ENCODE measurements around the gene PPP1R10. TPM values are rescaled to one million over a fixed set of nuclear protein-coding genes. Genes with fewer than 3 reads are reported as not detected.

PPP1R10 gene
- total and polyA plus RNA-seq, 10 donors = 13.5 to 86.2 (median 67.2) TPM

GRCh38 chr6:30591008-30591407 is 26.0 kb downstream of the PPP1R10 start:
- Histone ChIP-seq H3K4me3 (no peak overlapping the region), H3K27me3 (replicated peaks in 1 of 7) (no peaks in the 10 kb centered on the region), H3K36me3 (peaks cover 0 to 98% (median 75%) of the 10 kb centered on the region in 6 donors), H3K9me3 (no peaks in the 10 kb centered on the region), H3K4me1 (peaks cover 0 to 7% (median 0%) of the 10 kb centered on the region in 6 donors), H3K27ac (peak overlapping the region in 1 of 8 donors; percentile 29)
- TF ChIP-seq POLR2AphosphoS5 (IDR thresholded peaks at IDR 0.05) (no peak), CTCF (IDR thresholded peaks at IDR 0.05 in 8 of 11, conservative IDR thresholded peaks at IDR 0.05 in 3 of 11) (no peak), POLR2A (IDR thresholded peaks at IDR 0.05) (no peak)
- DNase-seq = no peak
- 33 to 59% (median 54%) methylated on average over 1 of the region's 1 CpG for WGBS, 5 donors
- intact Hi-C loops (cut with DNase I; ENCODE audit: low total_unique reads) = no loop called here

GRCh38 chr6:30590509-30590908 is 26.5 kb downstream of the PPP1R10 start:
- intact Hi-C loops (cut with DNase I; ENCODE audit: low total_unique reads) = no loop called here
- 82 to 91% (median 87%) methylated on average over 8 of the region's 8 CpGs for WGBS, 5 donors
- DNase-seq = no peak

GRCh38 chr6:30589754-30590358 is 27.2 kb downstream of the PPP1R10 start:
- peaks cover 0 to 7% (median 0%) of the 10 kb centered on the region in 6 donors for H3K4me1 ChIP-seq
- H3K4me3 ChIP-seq = no peak overlapping the region
- TF ChIP-seq POLR2A (IDR thresholded peaks at IDR 0.05) (no peak), CTCF (IDR thresholded peaks at IDR 0.05 in 8 of 11, conservative IDR thresholded peaks at IDR 0.05 in 3 of 11) (no peak), POLR2AphosphoS5 (IDR thresholded peaks at IDR 0.05) (no peak)
- H3K27ac ChIP-seq = peak overlapping the region in 1 of 8 donors; percentile 29
- intact Hi-C loops (cut with DNase I; ENCODE audit: low total_unique reads) = loop anchor here (5.0 kb wide), 1 partner anchor 43 kb away; no protein-coding TSS in a partner anchor
- WGBS, 5 donors = 88 to 94% (median 93%) methylated on average over 14 to 15 of the region's 15 CpGs
- no peaks in the 10 kb centered on the region for H3K9me3 ChIP-seq
- DNase-seq = no peak
- no peaks in the 10 kb centered on the region for H3K27me3 ChIP-seq (replicated peaks in 1 of 7)
- H3K36me3 ChIP-seq = peaks cover 0 to 100% (median 84%) of the 10 kb centered on the region in 6 donors

More at GRCh38 chr6:30590509-30590908, 26.5 kb downstream of the PPP1R10 start:
- Histone ChIP-seq H3K4me1 (peaks cover 0 to 7% (median 0%) of the 10 kb centered on the region in 6 donors), H3K4me3 (no peak overlapping the region), H3K36me3 (peaks cover 0 to 100% (median 80%) of the 10 kb centered on the region in 6 donors), H3K27me3 (replicated peaks in 1 of 7) (no peaks in the 10 kb centered on the region), H3K27ac (peak overlapping the region in 1 of 8 donors; percentile 29), H3K9me3 (no peaks in the 10 kb centered on the region)
- TF ChIP-seq CTCF (IDR thresholded peaks at IDR 0.05 in 8 of 11, conservative IDR thresholded peaks at IDR 0.05 in 3 of 11) = no peak
- TF ChIP-seq POLR2AphosphoS5 (IDR thresholded peaks at IDR 0.05) = no peak
- TF ChIP-seq POLR2A (IDR thresholded peaks at IDR 0.05) = no peak

GRCh38 chr6:30583921-30584320 is 33.1 kb downstream of the PPP1R10 start:
- TF ChIP-seq POLR2A (IDR thresholded peaks at IDR 0.05) (no peak), CTCF (IDR thresholded peaks at IDR 0.05 in 8 of 11, conservative IDR thresholded peaks at IDR 0.05 in 3 of 11) (no peak), POLR2AphosphoS5 (IDR thresholded peaks at IDR 0.05) (no peak)
- Histone ChIP-seq H3K27ac (no peak overlapping the region), H3K27me3 (replicated peaks in 1 of 7) (no peaks in the 10 kb centered on the region), H3K4me1 (no peaks in the 10 kb centered on the region), H3K9me3 (no peaks in the 10 kb centered on the region), H3K4me3 (no peak overlapping the region), H3K36me3 (peaks cover 6 to 100% (median 98%) of the 10 kb centered on the region in 6 donors)
- intact Hi-C loops (cut with DNase I; ENCODE audit: low total_unique reads) = no loop called here
- WGBS, 5 donors = 90 to 97% (median 96%) methylated on average over 5 of the region's 5 CpGs
- no peak for DNase-seq
